WI38 (cell line): ENCODE data around the gene ARL6IP5.

Experiments used
- H3K4me3 ChIP-seq: 2 replicates; pipeline ENCODE4 v1.5.1; 2011; ENCODE audit warnings: low read depth, mild to moderate bottlenecking, control low read depth, low read length
- TF ChIP-seq, protein P1 (sequence below): IDR thresholded peaks from 2 replicates; pipeline ENCODE4 v1.5.1; 2012; ENCODE audit warnings: low read depth, mild to moderate bottlenecking, control low read depth, low read length

The ARL6IP5 gene

DNA sequence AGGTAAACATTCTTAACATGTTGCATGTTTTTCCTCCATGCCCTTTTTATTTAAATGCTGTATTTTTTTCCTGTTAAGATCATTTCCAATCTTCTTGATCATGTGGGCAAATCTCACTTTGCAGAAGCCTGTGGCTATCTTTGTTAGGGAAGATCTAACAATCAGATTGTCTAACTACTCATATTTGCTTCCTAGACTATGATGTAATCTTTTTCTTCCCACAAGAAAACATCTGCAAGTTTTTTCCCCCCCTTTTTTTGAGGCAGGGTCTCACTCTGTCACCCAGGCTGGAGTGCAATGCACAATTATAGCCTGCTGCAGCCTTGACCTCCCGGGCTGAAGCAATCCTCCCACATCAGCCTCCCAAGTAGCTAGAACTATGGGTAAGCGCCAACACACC lies 52.7 kb downstream of the ARL6IP5 start:
- TF ChIP-seq, protein P1, sequence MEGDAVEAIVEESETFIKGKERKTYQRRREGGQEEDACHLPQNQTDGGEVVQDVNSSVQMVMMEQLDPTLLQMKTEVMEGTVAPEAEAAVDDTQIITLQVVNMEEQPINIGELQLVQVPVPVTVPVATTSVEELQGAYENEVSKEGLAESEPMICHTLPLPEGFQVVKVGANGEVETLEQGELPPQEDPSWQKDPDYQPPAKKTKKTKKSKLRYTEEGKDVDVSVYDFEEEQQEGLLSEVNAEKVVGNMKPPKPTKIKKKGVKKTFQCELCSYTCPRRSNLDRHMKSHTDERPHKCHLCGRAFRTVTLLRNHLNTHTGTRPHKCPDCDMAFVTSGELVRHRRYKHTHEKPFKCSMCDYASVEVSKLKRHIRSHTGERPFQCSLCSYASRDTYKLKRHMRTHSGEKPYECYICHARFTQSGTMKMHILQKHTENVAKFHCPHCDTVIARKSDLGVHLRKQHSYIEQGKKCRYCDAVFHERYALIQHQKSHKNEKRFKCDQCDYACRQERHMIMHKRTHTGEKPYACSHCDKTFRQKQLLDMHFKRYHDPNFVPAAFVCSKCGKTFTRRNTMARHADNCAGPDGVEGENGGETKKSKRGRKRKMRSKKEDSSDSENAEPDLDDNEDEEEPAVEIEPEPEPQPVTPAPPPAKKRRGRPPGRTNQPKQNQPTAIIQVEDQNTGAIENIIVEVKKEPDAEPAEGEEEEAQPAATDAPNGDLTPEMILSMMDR: no peak
- no peak overlapping the region for H3K4me3 ChIP-seq

DNA sequence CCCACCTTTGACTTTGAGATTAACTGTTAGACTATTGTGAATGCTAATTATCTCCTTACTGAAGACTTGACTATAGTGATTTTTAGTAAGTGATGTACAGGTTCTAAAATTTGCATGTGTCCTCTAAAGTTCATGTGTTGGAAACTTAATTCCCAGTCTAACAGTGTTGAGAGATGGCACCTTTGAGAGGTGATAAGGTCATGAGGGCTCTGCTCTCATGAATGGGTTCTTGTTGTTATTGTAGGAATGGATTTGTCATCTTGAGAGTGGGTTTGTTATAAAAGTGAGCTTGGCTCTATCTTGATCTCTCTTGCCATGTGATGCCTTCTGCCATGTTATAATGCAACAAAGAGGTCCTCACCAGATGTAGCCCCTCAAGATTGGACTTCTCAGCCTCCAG lies 56.6 kb downstream of the ARL6IP5 start:
- TF ChIP-seq, protein P1: no peak
- no peak overlapping the region for H3K4me3 ChIP-seq

DNA sequence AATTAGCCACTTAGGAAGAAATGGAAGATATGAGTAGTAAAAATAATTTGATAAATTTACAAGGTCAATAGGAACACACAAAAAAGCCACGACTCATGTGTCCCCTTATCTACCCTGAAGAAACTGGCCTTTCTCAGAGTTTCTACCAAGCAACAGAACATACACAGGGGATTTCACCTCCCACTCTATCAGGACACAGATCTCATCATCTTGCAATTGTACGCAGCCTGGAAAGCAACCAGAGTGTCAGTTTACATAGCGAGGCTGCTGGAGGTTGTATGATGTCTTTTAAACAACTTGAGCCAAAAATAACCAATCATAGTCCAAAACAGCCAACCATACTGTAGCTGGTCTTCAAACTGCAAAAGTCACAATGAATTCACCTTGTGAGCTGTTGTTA lies 57.4 kb downstream of the ARL6IP5 start:
- TF ChIP-seq, protein P1: no peak
- H3K4me3 ChIP-seq: no peak overlapping the region

DNA sequence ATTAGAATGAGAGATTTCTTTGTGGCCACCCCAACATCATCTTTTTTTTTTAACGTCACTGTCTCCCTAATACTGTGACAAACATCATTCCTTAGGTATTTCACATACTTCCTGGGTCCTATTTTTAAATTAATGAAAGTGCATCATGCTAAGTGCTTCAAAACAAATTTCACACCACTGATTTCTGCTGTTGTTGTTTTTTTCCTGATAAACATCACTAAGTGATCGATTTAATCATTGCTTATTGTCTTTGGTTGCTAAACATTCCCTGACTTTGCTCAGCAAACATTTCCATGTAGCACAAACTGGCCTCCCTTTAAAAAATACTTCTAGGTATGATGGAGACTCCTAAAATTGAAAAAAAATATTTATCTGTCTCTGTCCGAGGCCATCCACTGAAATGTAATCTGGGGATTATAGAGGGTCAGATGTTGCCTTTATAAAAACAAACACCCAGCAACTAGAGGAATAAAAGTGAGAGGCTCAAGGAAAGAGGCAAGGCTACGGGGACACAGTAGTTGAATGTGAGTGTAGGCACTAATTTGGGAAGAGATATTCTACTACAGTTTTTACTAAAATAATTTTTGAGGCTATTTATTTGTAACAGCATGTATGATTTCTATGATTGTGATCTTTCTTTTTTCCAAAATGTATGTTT lies 58.2 kb downstream of the ARL6IP5 start:
- TF ChIP-seq, protein P1: no peak
- no peak overlapping the region for H3K4me3 ChIP-seq

DNA sequence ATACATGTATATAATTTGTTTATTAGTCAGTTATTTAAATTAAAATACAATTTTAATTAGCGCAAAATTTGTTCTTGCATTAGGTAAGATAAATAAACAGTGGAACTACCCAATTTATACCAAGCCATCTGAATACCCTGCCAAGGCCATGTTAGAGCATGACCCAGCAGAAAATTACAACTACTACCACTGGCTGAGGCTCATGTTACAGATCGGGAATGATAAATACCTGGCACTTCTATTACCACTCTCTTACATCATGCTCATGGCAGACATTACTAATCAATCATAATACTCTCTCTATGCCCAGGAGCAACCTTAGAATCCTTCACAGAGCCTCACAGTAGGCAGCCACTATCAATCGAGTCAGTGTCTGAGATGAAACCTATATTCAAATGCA lies 58.9 kb downstream of the ARL6IP5 start:
- no peak overlapping the region for H3K4me3 ChIP-seq
- TF ChIP-seq, protein P1: no peak

DNA sequence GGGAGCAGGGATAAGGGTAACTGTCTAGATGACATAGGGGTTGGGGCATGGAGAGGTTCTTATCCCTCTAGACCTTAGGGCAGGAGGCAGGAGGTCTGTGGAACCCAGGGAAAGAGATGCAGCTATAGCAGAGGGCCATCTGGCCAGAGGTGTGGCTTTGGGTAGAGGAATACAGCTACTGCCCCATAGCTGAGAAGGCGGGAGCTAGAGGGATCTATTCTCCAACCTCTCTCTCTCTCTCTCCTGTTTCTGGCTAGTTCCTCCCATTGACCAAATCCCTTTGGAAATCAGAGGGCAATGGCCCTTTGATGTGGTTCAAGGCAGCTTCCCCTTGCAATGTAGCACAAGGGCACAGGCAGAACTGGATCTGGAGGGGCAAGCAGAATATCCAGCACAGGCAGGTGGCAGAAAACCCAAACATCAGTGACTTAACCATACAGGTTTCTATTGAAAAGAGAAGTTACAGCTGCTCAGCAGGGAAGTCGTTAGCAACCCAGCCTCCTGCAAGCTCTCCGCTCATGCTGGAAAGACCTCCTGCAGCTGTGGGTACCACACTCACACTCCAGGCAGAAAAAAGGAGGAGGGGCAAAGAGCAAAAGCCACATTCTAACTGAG lies 60.0 kb downstream of the ARL6IP5 start:
- H3K4me3 ChIP-seq: no peak overlapping the region
- TF ChIP-seq, protein P1: no peak

DNA sequence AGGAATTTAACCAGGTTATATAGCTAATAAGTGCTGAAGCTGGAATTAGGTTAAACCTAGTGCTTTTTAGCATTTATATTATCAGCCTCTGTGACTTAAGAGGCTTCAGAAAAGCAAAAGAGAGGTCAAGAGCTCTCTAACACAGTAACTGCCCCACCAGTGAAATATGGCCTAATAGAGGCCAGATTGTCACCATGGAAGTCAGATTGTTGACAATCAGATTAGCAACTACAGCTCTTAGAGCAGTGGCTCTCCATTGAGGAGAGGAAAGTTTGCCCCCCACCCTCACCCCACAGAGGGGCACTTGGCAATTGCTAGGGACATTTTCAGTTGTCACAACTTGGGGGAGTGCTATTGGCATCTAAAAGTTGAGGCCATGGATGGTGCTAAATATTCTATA lies 61.0 kb downstream of the ARL6IP5 start:
- no peak overlapping the region for H3K4me3 ChIP-seq

More for the DNA sequence above, 61.0 kb downstream of the ARL6IP5 start:
- TF ChIP-seq, protein P1: no peak
